Measurements from ENCODE around the gene AGER.

DNA sequence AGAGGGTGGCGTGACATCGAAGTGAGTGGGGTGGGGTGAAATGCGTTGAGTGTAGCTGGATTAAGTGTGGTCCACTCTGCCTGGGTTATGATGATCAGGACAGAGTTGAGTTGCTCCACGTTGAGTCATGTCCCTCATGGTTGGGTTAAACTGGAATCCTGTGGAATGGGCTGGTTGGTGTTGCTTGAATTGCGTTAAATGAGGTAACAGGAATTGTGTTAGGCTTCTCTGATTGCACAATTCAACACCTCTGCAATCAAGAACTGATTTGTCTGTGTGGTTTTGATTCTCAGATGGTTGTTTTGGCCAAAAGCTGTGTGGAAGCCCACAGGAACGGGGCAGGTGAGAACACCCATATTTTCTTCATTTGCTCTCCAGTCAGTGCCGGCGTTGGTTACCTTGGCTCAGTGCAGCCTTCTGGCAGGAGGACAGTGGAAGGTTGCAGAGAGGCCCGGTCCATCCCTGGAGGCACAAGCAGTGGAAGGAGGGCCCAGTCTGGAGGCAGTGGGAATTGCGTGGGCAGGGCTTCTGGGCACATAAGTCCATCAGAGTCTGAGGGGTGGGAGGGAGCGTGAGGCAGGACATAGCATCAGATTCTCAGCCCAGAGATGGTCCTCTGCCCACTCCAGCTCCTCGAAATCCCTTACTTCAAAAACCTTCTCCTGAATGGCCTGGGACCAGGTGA is 28.2 kb upstream of the AGER start:
- TF ChIP-seq, protein P1, sequence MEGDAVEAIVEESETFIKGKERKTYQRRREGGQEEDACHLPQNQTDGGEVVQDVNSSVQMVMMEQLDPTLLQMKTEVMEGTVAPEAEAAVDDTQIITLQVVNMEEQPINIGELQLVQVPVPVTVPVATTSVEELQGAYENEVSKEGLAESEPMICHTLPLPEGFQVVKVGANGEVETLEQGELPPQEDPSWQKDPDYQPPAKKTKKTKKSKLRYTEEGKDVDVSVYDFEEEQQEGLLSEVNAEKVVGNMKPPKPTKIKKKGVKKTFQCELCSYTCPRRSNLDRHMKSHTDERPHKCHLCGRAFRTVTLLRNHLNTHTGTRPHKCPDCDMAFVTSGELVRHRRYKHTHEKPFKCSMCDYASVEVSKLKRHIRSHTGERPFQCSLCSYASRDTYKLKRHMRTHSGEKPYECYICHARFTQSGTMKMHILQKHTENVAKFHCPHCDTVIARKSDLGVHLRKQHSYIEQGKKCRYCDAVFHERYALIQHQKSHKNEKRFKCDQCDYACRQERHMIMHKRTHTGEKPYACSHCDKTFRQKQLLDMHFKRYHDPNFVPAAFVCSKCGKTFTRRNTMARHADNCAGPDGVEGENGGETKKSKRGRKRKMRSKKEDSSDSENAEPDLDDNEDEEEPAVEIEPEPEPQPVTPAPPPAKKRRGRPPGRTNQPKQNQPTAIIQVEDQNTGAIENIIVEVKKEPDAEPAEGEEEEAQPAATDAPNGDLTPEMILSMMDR (IDR thresholded peaks at IDR 0.05; ENCODE audit: insufficient read depth, low read depth, low read length): no peak
- TF ChIP-seq EZH2 (IDR thresholded peaks at IDR 0.05; ENCODE audit: insufficient read depth, low read length): no peak

Measured in astrocyte (in vitro differentiated cells and primary cell).